WTC11 (cell line): Measurements from ENCODE around the gene PRCC. TPM values are rescaled to one million over a fixed set of nuclear protein-coding genes. Genes with fewer than 3 reads are reported as not detected.

Source experiments
- ATAC-seq: fragments of 200-7000 bp; cut with Tn5 transposase; 2 replicates; pipeline ENCODE4 v1.10.0; 2021; ENCODE audit warnings: mild to moderate bottlenecking, moderate library complexity
- CTCF ChIA-PET: fragments of 300-600 bp; sonication (Branson Sonifier 250); formaldehyde crosslinking; loops from one replicate; lab custom pipeline; 2021; ENCODE audit warnings: antibody characterized with exemption; lab: Charles Lee
- POLR2A ChIA-PET: fragments of 350-600 bp; sonication (Branson Sonifier 250); formaldehyde crosslinking; loops from one replicate; lab custom pipeline; 2021; ENCODE audit warnings: antibody characterized with exemption; lab: Charles Lee
- DNase-seq: peaks from one replicate; pipeline ENCODE4 v3.0.0; 2021; ENCODE audit warnings: low spot score
- H3K27ac Mint-ChIP-seq: 2 replicates; pipeline ENCODE4 v1.8.0; 2021; ENCODE audit warnings: mixed read lengths
- H3K27me3 Mint-ChIP-seq: 2 replicates; pipeline ENCODE4 v1.8.0; 2021; ENCODE audit warnings: low read depth, mild to moderate bottlenecking, moderate library complexity, mixed read lengths
- H3K36me3 Mint-ChIP-seq: 2 replicates; pipeline ENCODE4 v1.8.0; 2021; ENCODE audit warnings: mixed read lengths
- H3K4me1 Mint-ChIP-seq: 2 replicates; pipeline ENCODE4 v1.8.0; 2022; ENCODE audit warnings: mixed read lengths
- H3K4me3 Mint-ChIP-seq: 2 replicates; pipeline ENCODE4 v1.8.0; 2021; ENCODE audit warnings: mild to moderate bottlenecking, moderate library complexity, mixed read lengths
- H3K9me3 Mint-ChIP-seq: 2 replicates; pipeline ENCODE4 v1.8.0; 2021; ENCODE audit warnings: mixed read lengths
- ATF2 ChIP-seq: sonication (generic); formaldehyde crosslinking; IDR thresholded peaks from 2 replicates; pipeline ENCODE4 v1.8.1; 2022; ENCODE audit warnings: low read depth, missing genetic modification reagents, borderline replicate concordance
- CDX4 ChIP-seq: fragments of 250-450 bp; sonication (Bioruptor Pico); IDR thresholded peaks from 2 replicates; pipeline ENCODE4 v1.9.0; 2021; ENCODE audit warnings: moderate library complexity, mild to moderate bottlenecking, inconsistent platforms, borderline replicate concordance
- CTCF ChIP-seq: fragments of 200-600 bp; IDR thresholded peaks from 2 replicates; pipeline ENCODE4 v1.8.0; 2022; ENCODE audit warnings: antibody characterized with exemption
- FOXJ3 ChIP-seq: sonication (generic); formaldehyde crosslinking; IDR thresholded peaks from 2 replicates; pipeline ENCODE4 v1.9.0; 2021; ENCODE audit warnings: missing genetic modification reagents, mild to moderate bottlenecking, borderline replicate concordance
- HMGA2 ChIP-seq: fragments of 250-450 bp; sonication (Bioruptor Pico); IDR thresholded peaks from 2 replicates; pipeline ENCODE4 v1.4.0; 2021; ENCODE audit warnings: mild to moderate bottlenecking, moderate library complexity
- IRF1 ChIP-seq: sonication (generic); formaldehyde crosslinking; IDR thresholded peaks from 2 replicates; pipeline ENCODE4 v1.8.0; 2023; ENCODE audit warnings: missing genetic modification reagents
- IRF2 ChIP-seq: sonication (generic); formaldehyde crosslinking; IDR thresholded peaks from 2 replicates; pipeline ENCODE4 v1.8.0; 2022; ENCODE audit warnings: low read depth, missing genetic modification reagents, borderline replicate concordance
- JAZF1 ChIP-seq: fragments of 250-450 bp; sonication (Bioruptor Pico); IDR thresholded peaks from 2 replicates; pipeline ENCODE4 v1.9.0; 2021; ENCODE audit warnings: moderate library complexity, mild to moderate bottlenecking, inconsistent platforms
- JUN ChIP-seq: sonication (generic); formaldehyde crosslinking; IDR thresholded peaks from 2 replicates; pipeline ENCODE4 v1.8.0; 2023; ENCODE audit warnings: mild to moderate bottlenecking, missing genetic modification reagents
- KAT7 ChIP-seq: sonication (generic); formaldehyde crosslinking; IDR thresholded peaks from 2 replicates; pipeline ENCODE4 v1.8.1; 2023; ENCODE audit warnings: missing genetic modification reagents, mild to moderate bottlenecking, borderline replicate concordance
- NR1H2 ChIP-seq: sonication (generic); formaldehyde crosslinking; IDR thresholded peaks from 2 replicates; pipeline ENCODE4 v1.9.0; 2021; ENCODE audit warnings: mild to moderate bottlenecking, moderate library complexity, missing genetic modification reagents
- OVOL2 ChIP-seq: fragments of 250-450 bp; sonication (Bioruptor Pico); IDR thresholded peaks from 2 replicates; pipeline ENCODE4 v1.9.0; 2021; ENCODE audit warnings: mild to moderate bottlenecking, borderline replicate concordance
- SMAD4 ChIP-seq: sonication (generic); formaldehyde crosslinking; IDR thresholded peaks from 2 replicates; pipeline ENCODE4 v1.8.0; 2022; ENCODE audit warnings: mild to moderate bottlenecking, missing genetic modification reagents
- SP1 ChIP-seq: sonication (generic); formaldehyde crosslinking; conservative IDR thresholded peaks from 2 replicates; pipeline ENCODE4 v1.8.1; 2022; ENCODE audit warnings: missing genetic modification reagents
- ZBTB21 ChIP-seq: sonication (generic); formaldehyde crosslinking; IDR thresholded peaks from 2 replicates; pipeline ENCODE4 v1.8.1; 2023; ENCODE audit warnings: mild to moderate bottlenecking, missing genetic modification reagents, borderline replicate concordance
- ZNF232 ChIP-seq: sonication (generic); formaldehyde crosslinking; IDR thresholded peaks from 2 replicates; pipeline ENCODE4 v1.8.0; 2022; ENCODE audit warnings: mild to moderate bottlenecking, missing genetic modification reagents
- ZNF396 ChIP-seq: fragments of 250-450 bp; sonication (Bioruptor Pico); IDR thresholded peaks from 2 replicates; pipeline ENCODE4 v1.8.0; 2021; ENCODE audit warnings: mild to moderate bottlenecking, moderate library complexity, borderline replicate concordance
- ZNF416 ChIP-seq: fragments of 250-450 bp; sonication (Bioruptor Pico); IDR thresholded peaks from 2 replicates; pipeline ENCODE4 v1.9.0; 2021; ENCODE audit warnings: mild to moderate bottlenecking, inconsistent platforms
- ZNF671 ChIP-seq: fragments of 250-450 bp; sonication (Bioruptor Pico); IDR thresholded peaks from 2 replicates; pipeline ENCODE4 v1.8.0; 2021; ENCODE audit warnings: mild to moderate bottlenecking
- total RNA-seq: library from RNA; stranded (reverse); gene quantifications from 3 replicates; pipeline ENCODE4 v1.2.3, GENCODE V29; 2021
- TF ChIP-seq, protein P1 (sequence below): fragments of 250-450 bp; sonication (Bioruptor Pico); IDR thresholded peaks from 2 replicates; pipeline ENCODE4 v2.1.2; 2022; ENCODE audit warnings: mild to moderate bottlenecking, moderate library complexity
- TF ChIP-seq, protein P2 (sequence below): sonication (generic); formaldehyde crosslinking; IDR thresholded peaks from 2 replicates; pipeline ENCODE4 v1.8.1; 2022; ENCODE audit warnings: low read depth, mild to moderate bottlenecking, moderate library complexity, missing genetic modification reagents, borderline replicate concordance
- TF ChIP-seq, protein P3 (sequence below): fragments of 250-450 bp; sonication (Bioruptor Pico); IDR thresholded peaks from 2 replicates; pipeline ENCODE4 v1.9.0; 2021; ENCODE audit warnings: mild to moderate bottlenecking

Gene PRCC
- total RNA-seq, 1 experiment from 2014 or later: 97.4 TPM

DNA sequence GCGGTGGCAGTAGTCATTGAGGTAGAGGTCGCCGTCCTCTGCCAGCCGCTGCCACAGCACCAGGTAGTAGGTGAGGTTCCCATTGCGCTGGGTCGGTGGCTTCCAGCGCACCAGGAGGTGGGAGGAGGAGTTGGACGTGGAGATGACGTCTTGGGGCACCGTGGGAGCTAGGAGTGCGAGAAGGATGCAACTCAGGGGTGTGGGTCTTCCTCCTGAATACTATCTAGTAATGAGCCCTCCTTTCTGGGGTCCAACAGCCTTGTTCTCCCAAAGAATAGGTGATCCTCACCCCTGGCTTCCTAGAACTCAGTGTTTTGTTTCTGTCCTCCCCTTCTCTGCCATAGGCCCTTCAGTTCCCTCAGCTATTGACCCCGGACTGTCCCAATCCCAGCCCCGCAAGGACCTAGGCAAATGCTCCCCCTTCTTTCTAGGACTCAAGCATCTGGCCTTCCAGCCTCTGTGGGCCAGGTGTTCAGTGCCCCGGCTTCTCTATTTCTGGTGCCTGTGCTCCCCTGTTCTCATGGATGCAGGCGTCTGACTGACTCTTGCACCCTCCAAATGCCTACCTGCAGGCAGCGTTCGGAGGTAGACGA lies 78.7 kb downstream of the PRCC start:
- TF ChIP-seq IRF1 (CRISPR knock-in tag) (no peak), JUN (CRISPR knock-in tag) (no peak), ZNF396 (CRISPR knock-in tag) (no peak), IRF2 (CRISPR knock-in tag) (no peak), CDX4 (CRISPR knock-in tag) (no peak), ZNF232 (CRISPR knock-in tag) (no peak), NR1H2 (no peak), ZBTB21 (CRISPR knock-in tag) (no peak), SP1 (CRISPR knock-in tag) (no peak), OVOL2 (CRISPR knock-in tag) (no peak), ZNF671 (CRISPR knock-in tag) (no peak), ZNF416 (CRISPR knock-in tag) (no peak), ATF2 (CRISPR knock-in tag) (no peak), KAT7 (CRISPR knock-in tag) (no peak)
- TF ChIP-seq, protein P1, sequence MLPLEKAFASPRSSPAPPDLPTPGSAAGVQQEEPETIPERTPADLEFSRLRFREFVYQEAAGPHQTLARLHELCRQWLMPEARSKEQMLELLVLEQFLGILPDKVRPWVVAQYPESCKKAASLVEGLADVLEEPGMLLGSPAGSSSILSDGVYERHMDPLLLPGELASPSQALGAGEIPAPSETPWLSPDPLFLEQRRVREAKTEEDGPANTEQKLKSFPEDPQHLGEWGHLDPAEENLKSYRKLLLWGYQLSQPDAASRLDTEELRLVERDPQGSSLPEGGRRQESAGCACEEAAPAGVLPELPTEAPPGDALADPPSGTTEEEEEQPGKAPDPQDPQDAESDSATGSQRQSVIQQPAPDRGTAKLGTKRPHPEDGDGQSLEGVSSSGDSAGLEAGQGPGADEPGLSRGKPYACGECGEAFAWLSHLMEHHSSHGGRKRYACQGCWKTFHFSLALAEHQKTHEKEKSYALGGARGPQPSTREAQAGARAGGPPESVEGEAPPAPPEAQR (CRISPR knock-in tag): no peak
- TF ChIP-seq, protein P2, sequence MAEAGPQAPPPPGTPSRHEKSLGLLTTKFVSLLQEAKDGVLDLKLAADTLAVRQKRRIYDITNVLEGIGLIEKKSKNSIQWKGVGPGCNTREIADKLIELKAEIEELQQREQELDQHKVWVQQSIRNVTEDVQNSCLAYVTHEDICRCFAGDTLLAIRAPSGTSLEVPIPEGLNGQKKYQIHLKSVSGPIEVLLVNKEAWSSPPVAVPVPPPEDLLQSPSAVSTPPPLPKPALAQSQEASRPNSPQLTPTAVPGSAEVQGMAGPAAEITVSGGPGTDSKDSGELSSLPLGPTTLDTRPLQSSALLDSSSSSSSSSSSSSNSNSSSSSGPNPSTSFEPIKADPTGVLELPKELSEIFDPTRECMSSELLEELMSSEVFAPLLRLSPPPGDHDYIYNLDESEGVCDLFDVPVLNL: no peak
- TF ChIP-seq, protein P3, sequence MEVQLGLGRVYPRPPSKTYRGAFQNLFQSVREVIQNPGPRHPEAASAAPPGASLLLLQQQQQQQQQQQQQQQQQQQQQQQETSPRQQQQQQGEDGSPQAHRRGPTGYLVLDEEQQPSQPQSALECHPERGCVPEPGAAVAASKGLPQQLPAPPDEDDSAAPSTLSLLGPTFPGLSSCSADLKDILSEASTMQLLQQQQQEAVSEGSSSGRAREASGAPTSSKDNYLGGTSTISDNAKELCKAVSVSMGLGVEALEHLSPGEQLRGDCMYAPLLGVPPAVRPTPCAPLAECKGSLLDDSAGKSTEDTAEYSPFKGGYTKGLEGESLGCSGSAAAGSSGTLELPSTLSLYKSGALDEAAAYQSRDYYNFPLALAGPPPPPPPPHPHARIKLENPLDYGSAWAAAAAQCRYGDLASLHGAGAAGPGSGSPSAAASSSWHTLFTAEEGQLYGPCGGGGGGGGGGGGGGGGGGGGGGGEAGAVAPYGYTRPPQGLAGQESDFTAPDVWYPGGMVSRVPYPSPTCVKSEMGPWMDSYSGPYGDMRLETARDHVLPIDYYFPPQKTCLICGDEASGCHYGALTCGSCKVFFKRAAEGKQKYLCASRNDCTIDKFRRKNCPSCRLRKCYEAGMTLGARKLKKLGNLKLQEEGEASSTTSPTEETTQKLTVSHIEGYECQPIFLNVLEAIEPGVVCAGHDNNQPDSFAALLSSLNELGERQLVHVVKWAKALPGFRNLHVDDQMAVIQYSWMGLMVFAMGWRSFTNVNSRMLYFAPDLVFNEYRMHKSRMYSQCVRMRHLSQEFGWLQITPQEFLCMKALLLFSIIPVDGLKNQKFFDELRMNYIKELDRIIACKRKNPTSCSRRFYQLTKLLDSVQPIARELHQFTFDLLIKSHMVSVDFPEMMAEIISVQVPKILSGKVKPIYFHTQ: no peak
- POLR2A ChIA-PET: no interaction called here

DNA sequence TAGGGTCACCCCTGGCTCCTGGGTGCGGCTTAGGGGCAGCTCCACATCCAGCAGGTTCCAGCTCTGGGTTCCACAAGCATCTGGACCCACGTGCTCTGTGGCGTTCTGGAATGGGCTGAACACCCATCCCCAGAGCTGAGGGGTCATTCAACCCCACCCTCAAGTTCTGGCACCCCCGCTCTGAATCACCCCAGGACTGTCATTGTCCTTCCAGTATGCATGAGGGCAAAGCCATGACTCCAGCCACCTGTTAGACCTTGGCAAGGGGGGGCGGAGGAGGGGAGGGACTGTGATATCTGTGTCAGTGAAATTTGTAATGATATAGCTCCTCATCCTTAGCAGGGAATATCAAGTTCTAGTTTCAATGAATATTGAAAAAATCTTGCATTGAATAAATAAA lies 79.3 kb downstream of the PRCC start:
- no peak overlapping the region for H3K27ac Mint-ChIP-seq
- DNase-seq (no peak), ATAC-seq (no peak)
- no peak overlapping the region for H3K4me3 Mint-ChIP-seq
- ChIA-PET POLR2A (no interaction called here), CTCF (interaction anchor here (0.6 to 6.1 kb wide), 6 partner anchors 8 to 133 kb away, joined by 3 to 81 read pairs (median 3); partner anchors contain the start of genes INSRR, LRRC71 and NTRK1)
- no peaks in the 10 kb centered on the region for H3K36me3 Mint-ChIP-seq
- H3K27me3 Mint-ChIP-seq: peaks cover 100% of the 10 kb centered on the region
- H3K9me3 Mint-ChIP-seq: no peaks in the 10 kb centered on the region
- peaks cover 16% of the 10 kb centered on the region for H3K4me1 Mint-ChIP-seq
- TF ChIP-seq FOXJ3 (CRISPR knock-in tag) (no peak), HMGA2 (CRISPR knock-in tag) (no peak), SMAD4 (CRISPR knock-in tag) (no peak), CTCF (no peak), JAZF1 (CRISPR knock-in tag) (no peak), ZNF671 (CRISPR knock-in tag) (no peak)
- TF ChIP-seq, protein P3: no peak

More for the DNA sequence above, 78.7 kb downstream of the PRCC start:
- Mint-ChIP-seq H3K4me3 (peak overlapping the region; percentile 29), H3K9me3 (no peaks in the 10 kb centered on the region), H3K27me3 (peaks cover 95% of the 10 kb centered on the region), H3K4me1 (peaks cover 16% of the 10 kb centered on the region), H3K27ac (no peak overlapping the region), H3K36me3 (no peaks in the 10 kb centered on the region)
- CTCF ChIA-PET: interaction anchor here (0.9 to 6.1 kb wide), 4 partner anchors 7 to 74 kb away, joined by 3 to 81 read pairs (median 22); partner anchors contain the start of genes INSRR, LRRC71 and NTRK1
- no peak for DNase-seq
- no peak for ATAC-seq
